Measurements from ENCODE around the gene OXCT1.
"Not testable (repeated sequence)": the region's sequence is repeated elsewhere in the genome, so short reads cannot be mapped to it uniquely, and the experiment has no call there.

Gene OXCT1

DNA sequence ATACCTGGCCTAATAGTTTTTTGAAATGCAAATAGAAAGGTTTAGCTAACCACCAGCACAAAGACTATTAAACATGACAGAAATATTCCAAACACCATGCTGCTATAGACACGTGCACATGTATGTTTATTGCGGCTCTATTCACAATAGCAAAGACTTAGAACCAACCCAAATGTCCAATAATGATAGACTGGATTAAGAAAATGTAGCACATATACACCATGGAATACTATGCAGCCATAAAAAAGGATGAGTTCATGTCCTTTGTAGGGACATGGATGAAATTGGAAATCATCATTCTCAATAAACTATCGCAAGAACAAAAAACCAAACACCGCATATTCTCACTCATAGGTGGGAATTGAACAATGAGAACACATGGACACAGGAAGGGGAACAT, 55.9 kb downstream of the OXCT1 start:
- H3K36me3 ChIP-seq (ENCODE audit: control insufficient read depth in 1 of 2, insufficient read depth in 2 of 2, low read length in 2 of 2); H2AFZ ChIP-seq (ENCODE audit: insufficient read depth, low read length, poor library complexity); H3K4ac ChIP-seq (ENCODE audit: low read depth, low read length); H3K79me2 ChIP-seq (ENCODE audit: control insufficient read depth, insufficient read depth, low read length, poor library complexity); H4K12ac ChIP-seq (ENCODE audit: low read depth, low read length); H3K14ac ChIP-seq (ENCODE audit: low read length); H3K4me2 ChIP-seq (ENCODE audit: low read length); H2BK5ac ChIP-seq (ENCODE audit: low read depth, low read length, poor library complexity); H3K27ac ChIP-seq (ENCODE audit: low read depth, low read length); H3K18ac ChIP-seq (ENCODE audit: low read length); H4K91ac ChIP-seq (ENCODE audit: low read depth, low read length); H3K27me3 ChIP-seq (ENCODE audit: insufficient read depth, low read length); H3K4me1 ChIP-seq (ENCODE audit: control insufficient read depth in 1 of 2, insufficient read depth in 2 of 2, low read length in 2 of 2); H2BK120ac ChIP-seq (ENCODE audit: insufficient read depth, low read length, poor library complexity); H3K4me3 ChIP-seq (ENCODE audit: low read depth, low read length); DNase-seq; H2AK5ac ChIP-seq (ENCODE audit: low read length); H3K23ac ChIP-seq (ENCODE audit: low read length); H3K9ac ChIP-seq (ENCODE audit: low read length); H2BK12ac ChIP-seq (ENCODE audit: low read length); H4K8ac ChIP-seq (ENCODE audit: low read depth, low read length); H3K9me3 ChIP-seq (ENCODE audit: insufficient read depth, low read depth, low read length); H3K79me1 ChIP-seq (ENCODE audit: low read length): not testable (repeated sequence)
- no CpG with 5 or more reads among the region's 4 CpGs for WGBS (ENCODE audit: extremely low coverage, insufficient coverage, insufficient read length)

DNA sequence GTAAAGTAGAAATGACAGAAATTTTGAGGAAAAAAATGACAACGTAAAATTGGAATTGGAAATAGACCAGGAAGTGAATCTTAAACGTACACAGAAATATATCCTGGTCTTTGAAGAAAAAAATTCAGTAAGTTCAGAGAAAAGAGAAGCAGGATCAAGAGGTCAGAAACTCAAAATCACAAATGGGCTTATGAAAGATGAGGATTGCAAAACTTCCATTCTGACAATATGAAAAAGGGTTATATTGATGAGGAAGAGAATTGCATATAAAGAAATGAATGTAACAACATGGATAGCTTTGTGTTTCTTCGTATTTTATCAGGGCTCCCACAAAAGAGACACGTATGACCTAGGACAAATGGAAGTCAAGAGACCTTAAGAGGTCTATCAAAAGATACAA, 58.1 kb downstream of the OXCT1 start:
- Histone ChIP-seq H2AFZ (ENCODE audit: insufficient read depth, low read length, poor library complexity) (no peak overlapping the region), H3K27me3 (ENCODE audit: insufficient read depth, low read length) (no peaks in the 10 kb centered on the region), H3K79me2 (ENCODE audit: control insufficient read depth, insufficient read depth, low read length, poor library complexity) (no peaks in the 10 kb centered on the region), H2BK5ac (ENCODE audit: low read depth, low read length, poor library complexity) (no peak overlapping the region), H3K9ac (ENCODE audit: low read length) (no peak overlapping the region), H3K27ac (ENCODE audit: low read depth, low read length) (no peak overlapping the region), H3K9me3 (ENCODE audit: insufficient read depth, low read depth, low read length) (no peaks in the 10 kb centered on the region), H2BK12ac (ENCODE audit: low read length) (no peak overlapping the region), H3K4ac (ENCODE audit: low read depth, low read length) (no peak overlapping the region), H3K4me2 (ENCODE audit: low read length) (no peak overlapping the region), H3K79me1 (ENCODE audit: low read length) (no peaks in the 10 kb centered on the region), H3K4me3 (ENCODE audit: low read depth, low read length) (no peak overlapping the region), H4K12ac (ENCODE audit: low read depth, low read length) (no peak overlapping the region), H3K23ac (ENCODE audit: low read length) (no peak overlapping the region), H3K36me3 (ENCODE audit: control insufficient read depth in 1 of 2, insufficient read depth in 2 of 2, low read length in 2 of 2) (no peaks in the 10 kb centered on the region), H4K91ac (ENCODE audit: low read depth, low read length) (no peak overlapping the region), H3K14ac (ENCODE audit: low read length) (no peak overlapping the region), H2BK120ac (ENCODE audit: insufficient read depth, low read length, poor library complexity) (no peak overlapping the region), H2AK5ac (ENCODE audit: low read length) (no peak overlapping the region), H3K4me1 (ENCODE audit: control insufficient read depth in 1 of 2, insufficient read depth in 2 of 2, low read length in 2 of 2) (no peaks in the 10 kb centered on the region), H4K8ac (ENCODE audit: low read depth, low read length) (no peak overlapping the region), H3K18ac (ENCODE audit: low read length) (no peak overlapping the region)
- no peak for DNase-seq
- no CpG with 5 or more reads among the region's 4 CpGs for WGBS (ENCODE audit: extremely low coverage, insufficient coverage, insufficient read length)

DNA sequence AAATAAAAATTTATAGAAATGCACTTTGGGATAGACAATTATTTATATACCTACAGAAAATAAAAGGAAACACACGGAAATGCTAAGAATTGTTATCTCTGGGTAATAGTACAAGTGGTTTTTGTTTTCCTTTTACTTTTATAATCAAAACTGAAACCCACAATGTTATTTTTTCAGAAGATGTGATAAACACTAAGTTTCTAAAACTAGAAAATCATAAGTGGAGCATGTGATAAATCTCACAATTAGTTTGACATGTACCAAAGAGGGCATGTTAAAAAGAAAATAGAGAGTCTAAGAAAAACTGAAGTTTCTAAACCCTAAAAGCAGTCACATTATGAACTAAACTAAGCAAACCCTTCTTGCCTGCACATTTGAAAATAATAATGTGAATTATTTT, 61.1 kb downstream of the OXCT1 start:
- no peaks in the 10 kb centered on the region for H3K79me2 ChIP-seq (ENCODE audit: control insufficient read depth, insufficient read depth, low read length, poor library complexity)
- H2AFZ ChIP-seq (ENCODE audit: insufficient read depth, low read length, poor library complexity) = no peak overlapping the region
- no peak overlapping the region for H3K23ac ChIP-seq (ENCODE audit: low read length)
- no peaks in the 10 kb centered on the region for H3K36me3 ChIP-seq (ENCODE audit: control insufficient read depth in 1 of 2, insufficient read depth in 2 of 2, low read length in 2 of 2)
- no peak overlapping the region for H2BK120ac ChIP-seq (ENCODE audit: insufficient read depth, low read length, poor library complexity)
- H3K4me3 ChIP-seq (ENCODE audit: low read depth, low read length) = no peak overlapping the region
- H3K4me2 ChIP-seq (ENCODE audit: low read length) = no peak overlapping the region
- H3K79me1 ChIP-seq (ENCODE audit: low read length) = no peaks in the 10 kb centered on the region
- H2AK5ac ChIP-seq (ENCODE audit: low read length) = no peak overlapping the region
- H3K27ac ChIP-seq (ENCODE audit: low read depth, low read length) = no peak overlapping the region
- no peaks in the 10 kb centered on the region for H3K4me1 ChIP-seq (ENCODE audit: control insufficient read depth in 1 of 2, insufficient read depth in 2 of 2, low read length in 2 of 2)
- no peak overlapping the region for H2BK12ac ChIP-seq (ENCODE audit: low read length)
- H4K91ac ChIP-seq (ENCODE audit: low read depth, low read length) = no peak overlapping the region
- no peak overlapping the region for H4K12ac ChIP-seq (ENCODE audit: low read depth, low read length)
- H3K14ac ChIP-seq (ENCODE audit: low read length) = no peak overlapping the region
- H3K27me3 ChIP-seq (ENCODE audit: insufficient read depth, low read length) = no peaks in the 10 kb centered on the region
- WGBS (ENCODE audit: extremely low coverage, insufficient coverage, insufficient read length) = no CpG with 5 or more reads among the region's 1 CpG
- no peak for DNase-seq
- H3K18ac ChIP-seq (ENCODE audit: low read length) = no peak overlapping the region
- H3K4ac ChIP-seq (ENCODE audit: low read depth, low read length) = no peak overlapping the region
- H4K8ac ChIP-seq (ENCODE audit: low read depth, low read length) = no peak overlapping the region
- H3K9ac ChIP-seq (ENCODE audit: low read length) = no peak overlapping the region
- H2BK5ac ChIP-seq (ENCODE audit: low read depth, low read length, poor library complexity) = no peak overlapping the region
- no peaks in the 10 kb centered on the region for H3K9me3 ChIP-seq (ENCODE audit: insufficient read depth, low read depth, low read length)

DNA sequence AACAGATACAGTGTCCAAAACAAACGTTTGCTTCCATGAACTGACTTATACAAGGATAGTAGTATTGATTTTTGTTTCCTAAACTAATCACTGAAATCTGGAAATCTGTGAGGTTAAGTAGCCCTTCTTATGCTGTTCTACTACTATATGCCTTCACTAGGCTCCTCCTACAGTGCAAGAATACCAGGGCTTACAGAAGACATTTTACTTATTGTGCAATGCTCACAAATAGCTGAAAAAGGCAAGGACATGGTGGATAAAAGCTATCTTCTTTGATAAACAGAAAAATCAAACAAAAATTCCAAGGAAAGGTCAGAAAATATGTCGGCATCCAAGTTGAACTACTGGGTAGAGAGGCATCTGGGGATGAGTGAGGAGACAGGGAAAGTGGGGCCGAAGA, 61.9 kb downstream of the OXCT1 start:
- no peaks in the 10 kb centered on the region for H3K4me1 ChIP-seq (ENCODE audit: control insufficient read depth in 1 of 2, insufficient read depth in 2 of 2, low read length in 2 of 2)
- H2AK5ac ChIP-seq (ENCODE audit: low read length) = no peak overlapping the region
- no peak overlapping the region for H3K18ac ChIP-seq (ENCODE audit: low read length)
- H2BK12ac ChIP-seq (ENCODE audit: low read length) = no peak overlapping the region
- H3K79me2 ChIP-seq (ENCODE audit: control insufficient read depth, insufficient read depth, low read length, poor library complexity) = no peaks in the 10 kb centered on the region
- DNase-seq = no peak
- no peak overlapping the region for H4K8ac ChIP-seq (ENCODE audit: low read depth, low read length)
- no peak overlapping the region for H3K4me3 ChIP-seq (ENCODE audit: low read depth, low read length)
- no peaks in the 10 kb centered on the region for H3K9me3 ChIP-seq (ENCODE audit: insufficient read depth, low read depth, low read length)
- H3K27ac ChIP-seq (ENCODE audit: low read depth, low read length) = no peak overlapping the region
- no peak overlapping the region for H2BK5ac ChIP-seq (ENCODE audit: low read depth, low read length, poor library complexity)
- no peak overlapping the region for H3K4me2 ChIP-seq (ENCODE audit: low read length)
- no peaks in the 10 kb centered on the region for H3K27me3 ChIP-seq (ENCODE audit: insufficient read depth, low read length)
- H2BK120ac ChIP-seq (ENCODE audit: insufficient read depth, low read length, poor library complexity) = peak overlapping the region; percentile 22
- peak overlapping the region; percentile 8 for H3K9ac ChIP-seq (ENCODE audit: low read length)
- H4K91ac ChIP-seq (ENCODE audit: low read depth, low read length) = no peak overlapping the region
- WGBS (ENCODE audit: extremely low coverage, insufficient coverage, insufficient read length) = no CpG with 5 or more reads among the region's 3 CpGs
- H3K36me3 ChIP-seq (ENCODE audit: control insufficient read depth in 1 of 2, insufficient read depth in 2 of 2, low read length in 2 of 2) = no peaks in the 10 kb centered on the region
- no peak overlapping the region for H3K23ac ChIP-seq (ENCODE audit: low read length)
- no peak overlapping the region for H3K14ac ChIP-seq (ENCODE audit: low read length)
- H4K12ac ChIP-seq (ENCODE audit: low read depth, low read length) = no peak overlapping the region
- no peak overlapping the region for H3K4ac ChIP-seq (ENCODE audit: low read depth, low read length)
- no peak overlapping the region for H2AFZ ChIP-seq (ENCODE audit: insufficient read depth, low read length, poor library complexity)
- H3K79me1 ChIP-seq (ENCODE audit: low read length) = no peaks in the 10 kb centered on the region
